HEK293 (cell line): ENCODE measurements around the gene PTH2.

Experiments
- KLF16 ChIP-seq: fragments of 450-650 bp; formaldehyde crosslinking; IDR thresholded peaks from 2 replicates; pipeline ENCODE4 v1.5.1; 2017; ENCODE audit warnings: missing biosample characterization, missing genetic modification characterization
- MEIS1 ChIP-seq: sonication (generic); formaldehyde crosslinking; IDR thresholded peaks from 2 replicates; pipeline ENCODE4 v1.8.1; 2022; ENCODE audit warnings: missing genetic modification reagents, mild to moderate bottlenecking, borderline replicate concordance
- OVOL3 ChIP-seq: fragments of 450-650 bp; formaldehyde crosslinking; IDR thresholded peaks from 2 replicates; pipeline ENCODE4 v1.5.1; 2016; ENCODE audit warnings: missing biosample characterization, missing genetic modification characterization
- PATZ1 ChIP-seq: fragments of 450-650 bp; formaldehyde crosslinking; IDR thresholded peaks from 2 replicates; pipeline ENCODE4 v1.5.1; 2016; ENCODE audit warnings: missing biosample characterization, missing genetic modification characterization
- ZNF274 ChIP-seq, 2 experiments: fragments of 200-500 bp in 1 of 2; fragments of 450-650 bp in 1 of 2; sonication (Bioruptor generic) in 1 of 2; formaldehyde crosslinking in 1 of 2; IDR thresholded peaks; 2 replicates each; pipeline versions ENCODE4 v1.5.1 to v1.6.1; 2014 to 2016; ENCODE audit warnings: borderline replicate concordance in 1 of 2, inconsistent platforms in 1 of 2, low read length in 1 of 2, missing biosample characterization in 1 of 2, missing genetic modification characterization in 1 of 2
- ZNF501 ChIP-seq: fragments of 450-650 bp; formaldehyde crosslinking; IDR thresholded peaks from 2 replicates; pipeline ENCODE4 v1.5.1; 2016; ENCODE audit warnings: missing biosample characterization, missing genetic modification characterization
- ZNF530 ChIP-seq: fragments of 450-650 bp; formaldehyde crosslinking; IDR thresholded peaks from 2 replicates; pipeline ENCODE4 v1.5.1; 2016; ENCODE audit warnings: low read depth, missing biosample characterization, missing genetic modification characterization
- ZNF654 ChIP-seq: fragments of 450-650 bp; formaldehyde crosslinking; IDR thresholded peaks from 2 replicates; pipeline ENCODE4 v1.5.1; 2016; ENCODE audit warnings: low read depth, missing biosample characterization, missing genetic modification characterization
- ZSCAN30 ChIP-seq: fragments of 450-650 bp; IDR thresholded peaks from 2 replicates; pipeline ENCODE4 v1.5.1; 2018; ENCODE audit warnings: missing biosample characterization, mild to moderate bottlenecking, missing genetic modification characterization, moderate library complexity
- TF ChIP-seq, protein P1 (sequence below): fragments of 450-650 bp; formaldehyde crosslinking; IDR thresholded peaks from 2 replicates; pipeline ENCODE4 v1.5.1; 2016; ENCODE audit warnings: missing biosample characterization, missing genetic modification characterization

GRCh38 chr19:49383599-49383998, 39.6 kb downstream of the PTH2 start:
- TF ChIP-seq ZSCAN30 (tag by site-specific recombination), result no peak
- TF ChIP-seq ZNF530 (tag by site-specific recombination), result no peak
- TF ChIP-seq, protein P1, sequence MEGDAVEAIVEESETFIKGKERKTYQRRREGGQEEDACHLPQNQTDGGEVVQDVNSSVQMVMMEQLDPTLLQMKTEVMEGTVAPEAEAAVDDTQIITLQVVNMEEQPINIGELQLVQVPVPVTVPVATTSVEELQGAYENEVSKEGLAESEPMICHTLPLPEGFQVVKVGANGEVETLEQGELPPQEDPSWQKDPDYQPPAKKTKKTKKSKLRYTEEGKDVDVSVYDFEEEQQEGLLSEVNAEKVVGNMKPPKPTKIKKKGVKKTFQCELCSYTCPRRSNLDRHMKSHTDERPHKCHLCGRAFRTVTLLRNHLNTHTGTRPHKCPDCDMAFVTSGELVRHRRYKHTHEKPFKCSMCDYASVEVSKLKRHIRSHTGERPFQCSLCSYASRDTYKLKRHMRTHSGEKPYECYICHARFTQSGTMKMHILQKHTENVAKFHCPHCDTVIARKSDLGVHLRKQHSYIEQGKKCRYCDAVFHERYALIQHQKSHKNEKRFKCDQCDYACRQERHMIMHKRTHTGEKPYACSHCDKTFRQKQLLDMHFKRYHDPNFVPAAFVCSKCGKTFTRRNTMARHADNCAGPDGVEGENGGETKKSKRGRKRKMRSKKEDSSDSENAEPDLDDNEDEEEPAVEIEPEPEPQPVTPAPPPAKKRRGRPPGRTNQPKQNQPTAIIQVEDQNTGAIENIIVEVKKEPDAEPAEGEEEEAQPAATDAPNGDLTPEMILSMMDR, result no peak
- TF ChIP-seq KLF16 (tag by site-specific recombination), result no peak
- no peak for TF ChIP-seq OVOL3 (tag by site-specific recombination)
- no peak for TF ChIP-seq PATZ1 (tag by site-specific recombination)
- TF ChIP-seq ZNF501 (tag by site-specific recombination), result no peak
- TF ChIP-seq ZNF654 (tag by site-specific recombination), result no peak
- TF ChIP-seq ZNF274 (IDR thresholded peaks at IDR 0.05; ENCODE audit: low read length), result no peak
- no peak for TF ChIP-seq ZNF274 (tag by site-specific recombination; IDR thresholded peaks at IDR 0.05; ENCODE audit: borderline replicate concordance)
- TF ChIP-seq MEIS1 (CRISPR knock-in tag), result no peak
